ENCODE measurements around the gene CFAP57. TPM values are rescaled to one million over a fixed set of nuclear protein-coding genes. Genes with fewer than 3 reads are reported as not detected.

The CFAP57 gene
- total and polyA plus RNA-seq, 8 donors, result 0.73 to 5.8 (median 3.5) TPM

DNA sequence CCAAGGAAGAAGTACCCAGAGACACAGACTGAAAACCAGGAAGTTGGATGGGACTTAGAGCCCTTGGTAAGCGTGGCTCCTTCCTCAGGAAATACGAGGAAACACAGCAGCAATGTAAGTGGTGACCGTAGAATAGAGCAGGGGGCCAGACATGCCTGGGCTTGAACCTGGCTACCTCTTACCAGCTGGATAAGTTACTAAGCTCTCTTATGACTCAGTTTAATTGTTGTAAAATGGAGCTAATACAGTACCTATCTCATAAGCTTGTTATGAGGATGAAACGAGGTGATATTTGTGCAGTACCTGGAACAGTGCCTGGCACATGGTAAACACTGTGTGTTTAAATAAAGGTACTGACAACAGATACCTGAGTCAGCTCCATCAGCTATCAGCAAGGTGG lies 19.3 kb upstream of the CFAP57 start:
- Histone ChIP-seq H3K9me3 (no peaks in the 10 kb centered on the region), H3K36me3 (no peaks in the 10 kb centered on the region), H3K27me3 (peaks cover 0 to 39% of the 10 kb centered on the region in 2 donors), H3K27ac (no peak overlapping the region), H3K4me3 (no peak overlapping the region), H3K4me1 (peaks cover 3% of the 10 kb centered on the region in 2 donors)
- TF ChIP-seq, protein P1, sequence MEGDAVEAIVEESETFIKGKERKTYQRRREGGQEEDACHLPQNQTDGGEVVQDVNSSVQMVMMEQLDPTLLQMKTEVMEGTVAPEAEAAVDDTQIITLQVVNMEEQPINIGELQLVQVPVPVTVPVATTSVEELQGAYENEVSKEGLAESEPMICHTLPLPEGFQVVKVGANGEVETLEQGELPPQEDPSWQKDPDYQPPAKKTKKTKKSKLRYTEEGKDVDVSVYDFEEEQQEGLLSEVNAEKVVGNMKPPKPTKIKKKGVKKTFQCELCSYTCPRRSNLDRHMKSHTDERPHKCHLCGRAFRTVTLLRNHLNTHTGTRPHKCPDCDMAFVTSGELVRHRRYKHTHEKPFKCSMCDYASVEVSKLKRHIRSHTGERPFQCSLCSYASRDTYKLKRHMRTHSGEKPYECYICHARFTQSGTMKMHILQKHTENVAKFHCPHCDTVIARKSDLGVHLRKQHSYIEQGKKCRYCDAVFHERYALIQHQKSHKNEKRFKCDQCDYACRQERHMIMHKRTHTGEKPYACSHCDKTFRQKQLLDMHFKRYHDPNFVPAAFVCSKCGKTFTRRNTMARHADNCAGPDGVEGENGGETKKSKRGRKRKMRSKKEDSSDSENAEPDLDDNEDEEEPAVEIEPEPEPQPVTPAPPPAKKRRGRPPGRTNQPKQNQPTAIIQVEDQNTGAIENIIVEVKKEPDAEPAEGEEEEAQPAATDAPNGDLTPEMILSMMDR (IDR thresholded peaks at IDR 0.05), result no peak
- ATAC-seq, result no peak
- no peak for DNase-seq
- intact Hi-C loops (cut with DNase I), result no loop called here

DNA sequence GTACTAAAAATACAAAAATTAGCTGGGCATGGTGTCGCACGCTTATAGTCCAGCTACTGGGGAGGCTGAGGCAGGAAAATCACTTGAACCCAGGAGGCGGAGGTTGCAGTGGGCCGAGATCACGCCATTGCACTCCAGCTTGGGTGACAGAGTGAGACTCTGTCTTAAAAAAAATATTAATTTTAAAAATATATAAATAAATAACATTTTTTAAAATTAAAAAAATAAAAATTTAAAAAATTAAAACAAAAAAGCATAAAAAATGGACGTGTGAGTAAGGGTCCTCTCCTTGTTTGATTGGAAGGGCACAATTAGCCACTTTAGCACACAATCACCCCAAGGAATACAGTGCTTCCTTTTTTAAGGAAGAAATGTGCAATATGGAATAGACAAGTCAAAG lies 18.7 kb upstream of the CFAP57 start:
- H3K36me3 ChIP-seq, result no peaks in the 10 kb centered on the region
- no peak overlapping the region for H3K4me3 ChIP-seq
- no peaks in the 10 kb centered on the region for H3K9me3 ChIP-seq
- no peaks in the 10 kb centered on the region for H3K4me1 ChIP-seq
- ATAC-seq (no peak), DNase-seq (no peak)
- intact Hi-C loops (cut with DNase I), result no loop called here
- TF ChIP-seq, protein P1 (IDR thresholded peaks at IDR 0.05), result no peak
- peaks cover 0 to 33% of the 10 kb centered on the region in 2 donors for H3K27me3 ChIP-seq
- no peak overlapping the region for H3K27ac ChIP-seq

DNA sequence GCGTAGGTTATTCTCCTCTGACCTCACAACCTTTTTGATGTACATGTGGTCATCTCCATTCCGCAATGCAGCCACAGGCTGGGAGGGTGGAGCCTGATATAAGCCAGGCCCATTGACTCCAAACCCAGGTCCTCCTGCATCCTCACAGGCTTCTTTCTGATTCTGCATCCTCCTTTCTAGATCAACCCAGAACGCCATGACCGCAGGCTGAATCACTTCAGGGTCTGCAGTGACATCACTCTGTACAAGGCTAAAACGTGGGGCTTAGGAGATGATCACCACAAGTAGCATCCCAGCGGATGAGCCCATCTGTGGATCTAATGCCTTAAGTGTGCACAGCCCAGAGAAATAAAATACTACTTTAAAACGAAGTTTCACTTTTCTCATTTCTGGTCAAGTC lies 16.1 kb upstream of the CFAP57 start:
- no peaks in the 10 kb centered on the region for H3K4me1 ChIP-seq
- H3K27me3 ChIP-seq, result peaks cover 0 to 12% of the 10 kb centered on the region in 2 donors
- intact Hi-C loops (cut with DNase I), result no loop called here
- H3K4me3 ChIP-seq, result no peak overlapping the region
- no peak for ATAC-seq
- no peak for DNase-seq
- no peak overlapping the region for H3K27ac ChIP-seq
- TF ChIP-seq, protein P1 (IDR thresholded peaks at IDR 0.05), result no peak
- no peaks in the 10 kb centered on the region for H3K9me3 ChIP-seq
- no peaks in the 10 kb centered on the region for H3K36me3 ChIP-seq

DNA sequence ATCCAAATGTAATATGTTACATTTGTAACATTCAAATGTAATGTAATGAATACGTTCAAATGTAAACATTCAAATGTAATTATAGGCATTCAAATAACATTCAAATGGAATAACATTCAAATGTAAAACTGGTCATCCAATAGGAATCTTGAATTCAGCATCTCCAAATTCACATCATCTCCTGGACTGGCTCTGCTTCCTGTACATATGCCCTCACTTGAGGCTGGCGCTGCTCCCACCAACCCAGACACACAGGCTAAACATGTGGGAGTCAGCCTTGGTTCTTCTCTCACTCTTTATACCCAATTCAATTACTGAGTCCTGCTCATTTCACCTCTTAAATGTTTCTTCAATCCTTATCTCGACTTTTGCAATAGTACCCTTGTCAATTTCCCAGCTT lies 7.0 kb upstream of the CFAP57 start:
- TF ChIP-seq, protein P1 (IDR thresholded peaks at IDR 0.05), result no peak
- DNase-seq (no peak), ATAC-seq (no peak)
- Histone ChIP-seq H3K27me3 (no peaks in the 10 kb centered on the region), H3K4me3 (no peak overlapping the region), H3K36me3 (peaks cover 0 to 73% of the 10 kb centered on the region in 2 donors), H3K27ac (no peak overlapping the region), H3K4me1 (no peaks in the 10 kb centered on the region), H3K9me3 (no peaks in the 10 kb centered on the region)
- intact Hi-C loops (cut with DNase I), result no loop called here

DNA sequence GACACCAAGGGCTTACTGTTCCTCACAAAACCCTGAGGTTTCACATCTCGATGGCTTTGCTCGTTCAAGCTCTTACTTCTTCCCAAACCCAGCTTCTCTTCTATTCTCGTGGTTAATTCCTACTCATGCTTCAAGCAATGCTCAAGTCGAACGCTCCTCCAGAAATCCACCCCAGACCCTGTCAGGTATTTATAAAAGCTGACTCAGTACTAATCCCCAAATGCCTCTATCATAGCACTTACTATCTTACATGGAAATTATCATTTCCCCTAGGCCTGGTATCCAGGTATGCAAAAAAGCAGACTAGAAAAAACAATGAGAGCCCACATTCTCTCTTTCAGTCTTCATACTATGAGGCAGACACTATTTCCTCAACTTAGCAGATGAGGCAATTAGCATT lies 6.4 kb upstream of the CFAP57 start:
- Histone ChIP-seq H3K9me3 (no peaks in the 10 kb centered on the region), H3K36me3 (peaks cover 0 to 77% of the 10 kb centered on the region in 2 donors), H3K4me3 (no peak overlapping the region), H3K27me3 (no peaks in the 10 kb centered on the region), H3K4me1 (peaks cover 0 to 6% of the 10 kb centered on the region in 2 donors), H3K27ac (no peak overlapping the region)
- DNase-seq (no peak), ATAC-seq (no peak)
- TF ChIP-seq, protein P1 (IDR thresholded peaks at IDR 0.05), result no peak
- intact Hi-C loops (cut with DNase I), result no loop called here
